ENCODE measurements around the gene SCN8A.
"Not testable (repeated sequence)": the region's sequence is repeated elsewhere in the genome, so short reads cannot be mapped to it uniquely, and the experiment has no call there.

The SCN8A gene

GRCh38 chr12:51625370-51625769 lies 34.3 kb downstream of the SCN8A start:
- no peak for DNase-seq

GRCh38 chr12:51626115-51626514 lies 35.1 kb downstream of the SCN8A start:
- DNase-seq = no peak

- no peak for DNase-seq
Measured at GRCh38 chr12:51626629-51627028, 35.6 kb downstream of the SCN8A start.

GRCh38 chr12:51630256-51630880 lies 39.3 kb downstream of the SCN8A start:
- DNase-seq = no peak

- no peak for DNase-seq
Measured at GRCh38 chr12:51630986-51631385, 40.0 kb downstream of the SCN8A start.

GRCh38 chr12:51631591-51631990 lies 40.6 kb downstream of the SCN8A start:
- DNase-seq = no peak

GRCh38 chr12:51632623-51633022 lies 41.6 kb downstream of the SCN8A start:
- DNase-seq = no peak

- no peak for DNase-seq
Measured at GRCh38 chr12:51635346-51635745, 44.3 kb downstream of the SCN8A start.

GRCh38 chr12:51636581-51636980 lies 45.5 kb downstream of the SCN8A start:
- DNase-seq = no peak

GRCh38 chr12:51636986-51637385 lies 46.0 kb downstream of the SCN8A start:
- DNase-seq = no peak

- no peak for DNase-seq
Measured at GRCh38 chr12:51639361-51639760, 48.3 kb downstream of the SCN8A start.

- DNase-seq = no peak
Measured at GRCh38 chr12:51642286-51642685, 51.3 kb downstream of the SCN8A start.

- no peak for DNase-seq
Measured at GRCh38 chr12:51643951-51644350, 52.9 kb downstream of the SCN8A start.

- DNase-seq = not testable (repeated sequence)
Measured at GRCh38 chr12:51644691-51645090, 53.7 kb downstream of the SCN8A start.

- no peak for DNase-seq
Measured at GRCh38 chr12:51645961-51646360, 54.9 kb downstream of the SCN8A start.

- DNase-seq = no peak
Measured at GRCh38 chr12:51647647-51648046, 56.6 kb downstream of the SCN8A start.

- no peak for DNase-seq
Measured at GRCh38 chr12:51653431-51653830, 62.4 kb downstream of the SCN8A start.

GRCh38 chr12:51661199-51661598 lies 70.2 kb downstream of the SCN8A start:
- no peak for DNase-seq

- no peak for DNase-seq
Measured at GRCh38 chr12:51661836-51662235, 70.8 kb downstream of the SCN8A start.

GRCh38 chr12:51662728-51663154 lies 71.7 kb downstream of the SCN8A start:
- DNase-seq = no peak

GRCh38 chr12:51663390-51663789 lies 72.4 kb downstream of the SCN8A start:
- no peak for DNase-seq

GRCh38 chr12:51666696-51667095 lies 75.7 kb downstream of the SCN8A start:
- DNase-seq = no peak

GRCh38 chr12:51667269-51667668 lies 76.2 kb downstream of the SCN8A start:
- DNase-seq = no peak

GRCh38 chr12:51669271-51669670 lies 78.2 kb downstream of the SCN8A start:
- no peak for DNase-seq

GRCh38 chr12:51669996-51670395 lies 79.0 kb downstream of the SCN8A start:
- no peak for DNase-seq

- no peak for DNase-seq
Measured at GRCh38 chr12:51672334-51672733, 81.3 kb downstream of the SCN8A start.

Measured in GDM1 (cell line).